GM21423 (cell line): Measurements from ENCODE around the gene GPC6.

Source experiments
- ATAC-seq: cut with Tn5 transposase; IDR thresholded peaks from one replicate; pipeline ENCODE4 v1.9.1; 2021; ENCODE audit warnings: mild to moderate bottlenecking, moderate library complexity; ENCODE audit not compliant: unreplicated experiment

GPC6 gene

GRCh38 chr13:93230261-93230855 lies 3.8 kb downstream of the GPC6 start:
- ATAC-seq, result no peak

- ATAC-seq, result no peak
Observed at GRCh38 chr13:93231867-93232266, 5.3 kb downstream of the GPC6 start.

- no peak for ATAC-seq
Observed at GRCh38 chr13:93233997-93234416, 7.4 kb downstream of the GPC6 start.

- no peak for ATAC-seq
Observed at GRCh38 chr13:93234459-93234858, 7.9 kb downstream of the GPC6 start.

GRCh38 chr13:93235258-93236015 lies 8.8 kb downstream of the GPC6 start:
- ATAC-seq, result no peak

DNA sequence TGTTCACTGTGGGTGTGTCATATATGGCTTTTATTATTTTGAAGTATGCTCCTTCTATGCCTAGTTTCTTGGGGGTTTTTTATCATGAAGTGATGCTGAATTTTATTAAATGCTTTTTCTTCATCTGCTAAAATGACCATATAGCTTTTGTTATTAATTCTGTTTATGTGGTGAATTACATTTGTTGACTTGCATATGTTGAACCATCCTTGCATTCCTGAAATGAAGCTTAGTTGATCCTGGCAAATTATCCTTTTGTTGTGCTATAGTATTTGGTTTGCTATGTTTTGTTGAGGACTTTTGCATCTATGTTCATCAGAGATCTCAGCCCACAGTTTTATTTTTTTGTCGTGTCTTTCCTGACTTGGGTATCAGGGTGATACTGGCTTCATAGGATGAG lies 12.1 kb downstream of the GPC6 start:
- no peak for ATAC-seq

DNA sequence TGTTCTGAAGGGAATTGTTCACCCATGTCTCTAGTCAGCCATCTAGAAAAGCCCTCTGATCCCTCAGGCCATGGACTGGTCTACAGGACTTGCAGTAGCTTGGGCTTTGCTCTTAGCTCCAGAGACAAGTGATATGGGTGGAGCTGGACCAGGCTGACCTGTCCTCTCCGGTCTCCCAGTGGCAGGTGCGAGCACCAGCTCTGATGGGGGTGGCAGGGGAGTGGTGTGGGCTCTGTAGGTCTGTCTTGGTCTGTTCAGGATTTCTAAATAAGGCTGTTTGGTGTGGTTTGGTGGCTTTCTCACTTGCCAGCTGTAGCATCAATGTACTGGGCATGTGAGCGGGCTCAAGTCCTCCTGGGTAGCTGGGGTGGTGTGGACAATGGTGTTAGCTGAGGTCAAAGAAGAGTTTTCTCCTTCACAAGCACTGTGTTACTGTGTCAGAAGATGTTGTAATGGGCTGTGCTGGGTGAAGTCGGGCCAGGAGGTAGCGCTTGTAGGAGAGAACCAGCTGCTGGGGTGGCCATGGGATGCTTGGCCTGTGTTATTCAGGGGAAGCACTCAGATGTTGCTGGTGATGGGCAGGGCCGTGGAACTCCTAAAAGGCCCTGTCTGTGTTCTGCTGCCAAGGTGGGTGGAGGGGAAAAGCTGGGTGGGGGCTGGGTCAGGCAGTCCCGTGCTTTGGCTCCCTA lies 16.9 kb downstream of the GPC6 start:
- ATAC-seq, result no peak

- ATAC-seq, result no peak
Observed at GRCh38 chr13:93244141-93244917, 17.7 kb downstream of the GPC6 start.

- ATAC-seq, result no peak
Observed at GRCh38 chr13:93244918-93245280, 18.3 kb downstream of the GPC6 start.

DNA sequence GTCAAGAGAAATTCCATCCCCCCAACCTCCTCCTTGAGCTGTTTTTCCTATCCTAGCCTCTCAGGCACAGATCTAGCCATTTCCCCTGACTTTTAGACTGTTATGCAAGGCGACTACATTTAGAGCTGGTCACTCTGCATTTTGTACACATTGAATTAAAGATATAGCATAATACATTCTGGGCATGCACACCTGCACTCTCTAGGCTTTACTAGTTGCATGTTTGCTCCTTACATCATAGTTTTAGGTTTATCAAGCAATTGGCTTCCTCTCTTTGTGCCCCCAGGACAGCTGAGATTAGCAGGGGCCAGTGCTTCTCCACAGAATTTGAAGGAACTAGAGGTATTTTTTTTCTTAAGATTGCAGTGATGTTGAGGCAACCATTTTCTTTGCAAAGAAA lies 19.5 kb downstream of the GPC6 start:
- no peak for ATAC-seq

DNA sequence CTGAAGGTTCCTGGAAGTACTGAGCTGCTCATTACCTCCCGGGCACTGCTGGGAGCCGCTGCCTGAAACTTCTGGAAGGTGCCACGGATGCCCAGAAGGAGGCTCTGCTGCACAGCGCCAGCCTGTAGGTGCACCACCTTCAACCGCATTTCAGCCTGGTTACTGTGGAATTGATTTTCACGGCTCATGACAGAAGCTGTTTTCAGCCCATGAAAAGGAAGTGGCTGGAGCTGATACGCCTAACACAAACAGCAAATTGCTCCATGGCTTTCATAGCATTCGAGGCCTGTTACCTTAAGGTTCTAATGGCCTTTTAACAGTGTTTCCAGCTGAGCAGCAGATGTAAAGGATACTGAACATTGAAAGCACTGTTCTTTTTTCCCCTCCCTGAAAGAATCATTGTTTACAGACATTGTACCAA lies 22.0 kb downstream of the GPC6 start:
- no peak for ATAC-seq

GRCh38 chr13:93249364-93250306 lies 23.0 kb downstream of the GPC6 start:
- ATAC-seq, result no peak

DNA sequence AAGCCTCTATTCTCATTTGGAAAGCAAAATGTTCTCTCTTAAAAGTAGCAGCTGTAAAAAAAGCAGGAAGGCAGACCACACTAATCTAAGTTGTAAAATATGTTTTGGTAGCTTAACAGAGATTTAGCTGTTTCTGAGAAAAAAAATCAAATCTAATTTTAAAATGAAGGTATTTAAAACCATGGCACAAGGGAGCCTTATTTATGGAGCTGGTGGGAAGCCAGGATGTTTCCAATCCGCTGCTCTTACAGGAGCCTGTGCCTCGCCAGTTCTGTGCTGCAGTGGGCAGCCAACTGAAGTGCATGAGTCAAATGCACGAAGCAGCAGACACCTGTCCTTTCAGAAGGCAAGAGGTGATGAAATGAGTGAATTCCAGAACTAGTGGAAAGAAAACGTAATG lies 28.2 kb downstream of the GPC6 start:
- ATAC-seq, result no peak

DNA sequence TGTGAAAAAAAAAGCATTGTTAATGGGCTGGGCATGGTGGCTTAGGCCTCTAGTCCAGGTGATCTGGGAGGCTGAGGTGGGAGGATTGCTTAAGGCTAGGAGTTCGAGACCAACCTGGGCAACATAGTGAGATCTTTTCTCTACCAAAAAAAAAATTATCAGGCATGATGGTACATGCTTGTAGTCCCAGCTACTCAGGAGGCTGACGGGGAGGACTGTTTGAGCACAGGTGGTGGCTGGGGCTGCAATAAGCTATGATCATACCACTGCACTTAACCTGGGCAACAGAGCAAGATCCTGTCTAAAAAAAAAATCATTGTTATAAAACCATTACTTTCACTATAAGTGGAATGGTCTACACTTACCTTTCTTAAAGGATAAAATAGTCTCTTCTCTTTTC lies 30.4 kb downstream of the GPC6 start:
- ATAC-seq, result no peak

DNA sequence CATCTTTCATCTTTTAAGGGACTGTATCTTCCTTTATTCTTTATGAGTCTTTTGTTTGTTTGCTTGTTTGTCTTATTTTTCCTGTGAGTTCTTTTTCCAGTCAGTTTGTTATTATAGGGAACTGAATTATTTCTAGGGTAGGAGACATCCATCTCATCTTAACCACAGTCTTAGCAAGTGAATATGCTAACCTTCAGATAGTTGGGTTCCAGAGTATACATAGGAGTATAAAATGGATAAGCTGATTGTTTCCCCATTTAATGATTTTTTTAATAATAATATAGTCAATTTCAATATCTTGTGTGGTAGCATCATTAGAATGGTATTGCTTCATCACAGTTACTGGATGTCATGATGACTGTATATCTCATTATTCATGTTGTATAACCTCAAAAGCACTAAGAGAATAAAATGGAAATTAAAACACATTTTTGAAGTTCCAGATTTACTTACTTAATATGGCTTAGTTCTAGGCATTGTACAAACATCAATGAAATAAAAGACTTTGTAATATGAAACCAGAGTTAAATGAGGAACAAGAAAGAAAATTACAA lies 33.0 kb downstream of the GPC6 start:
- no peak for ATAC-seq

- no peak for ATAC-seq
Observed at GRCh38 chr13:93260591-93260990, 34.0 kb downstream of the GPC6 start.

GRCh38 chr13:93262729-93263345 lies 36.2 kb downstream of the GPC6 start:
- no peak for ATAC-seq

DNA sequence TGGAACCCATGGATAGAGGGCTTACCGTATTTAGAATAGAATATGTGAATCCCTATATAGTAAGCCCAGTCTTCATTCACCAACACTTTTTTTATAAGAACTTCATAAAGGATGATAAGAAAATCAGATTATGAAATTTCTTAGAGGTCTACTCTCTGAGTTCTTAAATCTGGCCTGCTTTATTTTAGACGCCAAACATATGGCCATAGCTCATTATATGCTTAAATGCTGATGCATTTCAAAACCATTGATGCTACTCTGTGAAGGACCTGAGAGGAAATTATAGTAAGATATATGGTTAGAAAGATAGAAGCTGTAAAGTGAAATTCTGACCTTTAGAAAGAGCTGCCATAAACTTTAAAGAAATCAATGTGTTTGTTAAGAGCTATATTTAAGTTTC lies 38.3 kb downstream of the GPC6 start:
- ATAC-seq, result no peak

GRCh38 chr13:93265800-93266199 lies 39.2 kb downstream of the GPC6 start:
- no peak for ATAC-seq

DNA sequence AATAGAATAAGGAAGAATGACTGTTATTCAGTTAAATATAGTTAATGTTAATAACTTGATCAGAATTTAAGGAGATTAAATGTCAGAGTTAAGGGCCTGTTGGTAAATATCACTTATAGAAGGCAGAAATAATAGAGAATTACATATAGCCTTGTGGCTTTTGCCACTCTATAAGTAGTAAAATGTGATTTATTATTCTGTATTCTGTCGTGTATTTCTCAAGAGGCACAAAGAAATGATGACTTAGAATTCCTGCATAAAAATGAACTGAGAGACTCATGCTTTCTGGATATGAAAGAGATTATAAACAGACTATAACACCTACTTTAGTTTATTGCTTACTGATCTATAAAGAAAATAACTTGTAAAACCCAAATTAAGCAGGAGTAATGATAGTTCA lies 40.1 kb downstream of the GPC6 start:
- no peak for ATAC-seq
